Karpas-422 (cell line): Measurements from ENCODE around the gene MYG1. TPM values are rescaled to one million over a fixed set of nuclear protein-coding genes. Genes with fewer than 3 reads are reported as not detected.
A peak's percentile ranks its signal among the peaks of the same experiment; 100 is the strongest.

ENCODE experiments used
- DNase-seq: peaks from one replicate; pipeline ENCODE4 v3.0.0-alpha.2; 2015
- H2AFZ ChIP-seq: fragments of 200-600 bp; sonication (generic); 2 replicates; pipeline ENCODE4 v1.6.1; 2014; ENCODE audit warnings: antibody characterized with exemption, low read length, mixed read lengths
- H3K27ac ChIP-seq: fragments of 200-600 bp; sonication (generic); 2 replicates; pipeline ENCODE4 v1.5.1; 2014; ENCODE audit warnings: mild to moderate bottlenecking, low read length, moderate library complexity
- H3K27me3 ChIP-seq: fragments of 200-600 bp; sonication (generic); 2 replicates; pipeline ENCODE4 v1.6.1; 2014; ENCODE audit warnings: low read length, mixed read lengths
- H3K36me3 ChIP-seq: fragments of 200-600 bp; sonication (generic); 2 replicates; pipeline ENCODE4 v1.6.1; 2014; ENCODE audit warnings: low read length, mixed read lengths; ENCODE audit not compliant: insufficient read depth
- H3K4me1 ChIP-seq: fragments of 200-600 bp; sonication (generic); 2 replicates; pipeline ENCODE4 v1.6.1; 2014; ENCODE audit warnings: mild to moderate bottlenecking, low read length, mixed read lengths
- H3K4me2 ChIP-seq: fragments of 200-600 bp; sonication (generic); 2 replicates; pipeline ENCODE4 v1.6.1; 2014; ENCODE audit warnings: low read length, low read depth, mild to moderate bottlenecking; ENCODE audit not compliant: poor library complexity, severe bottlenecking
- H3K4me3 ChIP-seq: fragments of 200-600 bp; sonication (generic); 2 replicates; pipeline ENCODE4 v1.5.1; 2014; ENCODE audit warnings: mild to moderate bottlenecking, antibody characterized with exemption, low read length, mixed read lengths
- H3K79me2 ChIP-seq: fragments of 200-600 bp; sonication (generic); 2 replicates; pipeline ENCODE4 v1.6.1; 2014; ENCODE audit warnings: mild to moderate bottlenecking, low read length, mixed read lengths
- H3K9ac ChIP-seq: fragments of 200-600 bp; sonication (generic); 2 replicates; pipeline ENCODE4 v1.6.0; 2014; ENCODE audit warnings: low read length
- H3K9me2 ChIP-seq: fragments of 200-600 bp; sonication (generic), shearing (Covaris generic); replicated peaks from 2 replicates; pipeline ENCODE4 v1.6.0; 2014; ENCODE audit warnings: mild to moderate bottlenecking, low read length, moderate library complexity; ENCODE audit not compliant: insufficient read depth
- H3K9me3 ChIP-seq: fragments of 300-700, 200-600 bp; sonication (generic); 2 replicates; pipeline ENCODE4 v1.6.1; 2014; ENCODE audit warnings: low read length, mixed read lengths
- H4K20me1 ChIP-seq: fragments of 200-600 bp; sonication (generic); 2 replicates; pipeline ENCODE4 v1.6.1; 2014; ENCODE audit warnings: mild to moderate bottlenecking, antibody characterized with exemption, low read length, low read depth; ENCODE audit not compliant: insufficient read depth
- total RNA-seq: library from RNA; depleted of rRNA; stranded (reverse); fragments of >200 nt; shearing (Covaris generic); gene quantifications from 2 replicates; pipeline ENCODE4 v1.2.3, GENCODE V29; 2014; ENCODE audit warnings: low replicate concordance

The MYG1 gene
- total RNA-seq, 1 experiment from 2014 or later = 67.1 TPM

DNA sequence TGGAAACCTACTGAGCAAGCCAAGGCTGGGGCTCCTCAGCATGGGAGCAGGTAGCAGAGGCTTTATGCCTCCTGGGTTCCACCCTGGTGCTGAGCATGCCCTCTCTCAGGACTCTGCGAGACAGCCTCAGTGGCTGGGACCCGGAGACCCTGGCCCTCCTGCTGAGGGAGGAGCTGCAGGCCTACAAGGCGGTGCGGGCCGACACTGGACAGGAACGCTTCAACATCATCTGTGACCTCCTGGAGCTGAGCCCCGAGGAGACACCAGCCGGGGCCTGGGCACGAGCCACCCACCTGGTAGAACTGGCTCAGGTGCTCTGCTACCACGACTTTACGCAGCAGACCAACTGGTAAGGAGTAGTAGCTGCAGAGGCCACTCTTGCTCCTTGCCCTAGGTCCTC is 23.0 kb upstream of the MYG1 start:
- Histone ChIP-seq H2AFZ (no peak overlapping the region), H4K20me1 (no peaks in the 10 kb centered on the region), H3K4me2 (no peak overlapping the region), H3K27ac (no peak overlapping the region), H3K9me3 (no peaks in the 10 kb centered on the region), H3K79me2 (no peaks in the 10 kb centered on the region), H3K9ac (no peak overlapping the region), H3K27me3 (no peaks in the 10 kb centered on the region), H3K36me3 (peaks cover 17% of the 10 kb centered on the region; the same call in 1 of the 2 replicates), H3K4me1 (no peaks in the 10 kb centered on the region), H3K9me2 (no peaks in the 10 kb centered on the region), H3K4me3 (no peak overlapping the region)
- no peak for DNase-seq

DNA sequence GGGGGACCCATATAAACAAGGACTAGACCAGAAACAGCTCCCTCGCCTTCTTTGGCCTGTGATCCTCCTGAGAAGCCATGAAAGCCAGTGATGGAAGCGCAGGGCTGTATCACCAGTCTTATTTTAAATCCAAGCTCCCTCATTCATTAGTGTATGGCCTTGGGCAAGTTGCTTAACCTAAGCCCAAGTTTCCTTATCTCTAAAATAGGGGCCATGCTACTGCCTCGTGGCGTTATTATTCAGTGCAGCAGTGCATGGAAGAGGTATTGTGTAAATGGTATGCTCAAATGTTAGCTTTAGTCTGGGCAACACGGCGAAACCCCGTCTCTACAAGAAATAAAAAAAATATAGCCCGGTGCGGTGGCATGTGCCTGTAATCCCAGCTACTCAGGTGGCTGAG is 21.5 kb upstream of the MYG1 start:
- Histone ChIP-seq H4K20me1 (no peaks in the 10 kb centered on the region), H3K36me3 (peaks cover 17% of the 10 kb centered on the region; the same call in 1 of the 2 replicates), H3K9ac (no peak overlapping the region), H3K4me3 (no peak overlapping the region), H2AFZ (no peak overlapping the region), H3K27me3 (no peaks in the 10 kb centered on the region), H3K79me2 (no peaks in the 10 kb centered on the region), H3K27ac (no peak overlapping the region), H3K4me1 (no peaks in the 10 kb centered on the region), H3K4me2 (no peak overlapping the region), H3K9me3 (no peaks in the 10 kb centered on the region), H3K9me2 (no peaks in the 10 kb centered on the region)
- DNase-seq = no peak

DNA sequence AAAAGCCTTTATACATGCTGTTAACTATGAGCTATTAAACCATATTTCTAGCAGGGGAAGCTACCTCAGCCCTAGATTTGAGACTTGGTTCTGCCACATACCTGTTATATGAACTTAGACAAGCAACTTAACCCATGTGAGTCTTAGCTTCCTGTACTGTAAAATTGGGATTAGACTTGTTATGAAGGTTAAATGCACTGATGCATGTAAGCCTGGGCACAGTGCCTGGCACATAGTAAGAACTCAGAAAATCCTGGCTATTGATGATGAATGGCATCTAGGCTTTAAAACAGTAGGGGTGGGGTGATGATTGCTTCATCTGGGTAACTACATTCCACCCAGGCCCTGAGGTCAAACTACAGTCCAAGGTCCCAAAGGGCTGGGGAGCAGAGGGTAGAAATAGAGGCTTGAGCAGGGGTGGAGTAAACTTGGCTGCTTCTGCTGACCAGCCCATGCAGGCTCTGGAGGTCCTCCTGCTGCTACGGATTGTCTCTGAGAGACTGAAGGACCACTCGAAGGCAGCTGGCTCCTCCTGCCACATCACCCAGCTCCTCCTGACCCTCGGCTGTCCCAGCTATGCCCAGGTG is 20.1 kb upstream of the MYG1 start:
- Histone ChIP-seq H3K36me3 (peaks cover 19% of the 10 kb centered on the region; the same call in 1 of the 2 replicates), H3K9ac (no peak overlapping the region)
- no peak for DNase-seq

DNA sequence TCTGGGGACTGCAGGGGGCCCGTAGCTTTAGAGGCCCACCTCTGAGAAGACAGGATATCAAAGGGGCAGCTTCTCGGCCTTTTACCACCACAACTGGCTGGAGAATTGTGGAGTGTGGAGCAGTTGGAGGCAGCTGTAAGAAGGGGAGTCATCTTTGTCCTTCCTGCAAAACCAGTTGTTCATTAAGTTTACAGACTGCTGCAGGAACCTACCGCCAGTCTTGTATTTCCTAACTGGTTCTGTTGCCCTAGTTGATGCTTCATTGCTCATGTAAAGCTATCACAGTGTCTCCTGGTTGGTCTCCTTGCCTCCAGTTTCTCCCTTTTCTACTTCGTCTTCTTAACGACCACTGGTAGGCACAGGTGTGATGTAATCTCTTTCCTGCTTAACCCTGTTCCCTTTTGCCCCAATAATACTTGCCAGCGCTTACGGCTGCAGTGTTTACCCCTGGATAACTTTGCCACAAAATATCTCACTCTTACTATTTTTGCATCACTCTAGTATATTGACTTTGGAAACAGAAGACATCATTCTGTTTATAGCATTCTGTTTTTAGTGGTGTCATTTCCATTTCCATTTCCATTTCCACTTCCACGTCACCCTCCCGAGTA is 19.5 kb upstream of the MYG1 start:
- no peaks in the 10 kb centered on the region for H3K9me2 ChIP-seq
- no peaks in the 10 kb centered on the region for H3K79me2 ChIP-seq
- H3K9me3 ChIP-seq = no peaks in the 10 kb centered on the region
- peaks cover 17% of the 10 kb centered on the region; the same call in 1 of the 2 replicates for H3K36me3 ChIP-seq
- no peak overlapping the region for H2AFZ ChIP-seq
- no peak overlapping the region for H3K4me3 ChIP-seq
- no peaks in the 10 kb centered on the region for H3K4me1 ChIP-seq
- H3K27ac ChIP-seq = no peak overlapping the region
- DNase-seq = no peak
- no peak overlapping the region for H3K4me2 ChIP-seq
- H3K9ac ChIP-seq = no peak overlapping the region
- H3K27me3 ChIP-seq = no peaks in the 10 kb centered on the region
- H4K20me1 ChIP-seq = no peaks in the 10 kb centered on the region

More for the DNA sequence above, 20.1 kb upstream of the MYG1 start:
- H3K4me1 ChIP-seq = no peaks in the 10 kb centered on the region
- H3K79me2 ChIP-seq = no peaks in the 10 kb centered on the region
- H3K27ac ChIP-seq = no peak overlapping the region
- H3K9me3 ChIP-seq = no peaks in the 10 kb centered on the region
- no peak overlapping the region for H3K4me2 ChIP-seq
- no peaks in the 10 kb centered on the region for H4K20me1 ChIP-seq
- no peak overlapping the region for H3K4me3 ChIP-seq
- no peaks in the 10 kb centered on the region for H3K27me3 ChIP-seq
- H3K9me2 ChIP-seq = no peaks in the 10 kb centered on the region
- H2AFZ ChIP-seq = no peak overlapping the region

DNA sequence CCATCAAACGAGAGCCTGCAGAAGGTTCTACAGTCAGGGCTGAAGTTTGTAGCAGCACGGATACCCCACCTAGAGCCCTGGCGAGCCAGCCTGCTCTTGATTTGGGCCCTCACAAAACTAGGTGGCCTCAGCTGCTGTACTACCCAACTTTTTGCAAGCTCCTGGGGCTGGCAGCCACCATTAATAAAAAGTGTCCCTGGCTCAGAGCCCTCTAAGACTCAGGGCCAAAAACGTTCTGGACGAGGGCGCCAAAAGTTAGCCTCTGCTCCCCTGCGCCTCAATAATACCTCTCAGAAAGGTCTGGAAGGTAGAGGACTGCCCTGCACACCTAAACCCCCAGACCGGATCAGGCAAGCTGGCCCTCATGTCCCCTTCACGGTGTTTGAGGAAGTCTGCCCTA is 13.0 kb upstream of the MYG1 start:
- Histone ChIP-seq H3K9ac (no peak overlapping the region), H3K79me2 (no peaks in the 10 kb centered on the region), H3K4me3 (no peak overlapping the region), H4K20me1 (no peaks in the 10 kb centered on the region), H3K9me2 (no peaks in the 10 kb centered on the region), H3K4me1 (no peaks in the 10 kb centered on the region), H3K9me3 (no peaks in the 10 kb centered on the region), H3K36me3 (peaks cover 15% of the 10 kb centered on the region; the same call in 1 of the 2 replicates), H3K4me2 (no peak overlapping the region), H3K27ac (no peak overlapping the region), H3K27me3 (no peaks in the 10 kb centered on the region), H2AFZ (no peak overlapping the region)
- no peak for DNase-seq

DNA sequence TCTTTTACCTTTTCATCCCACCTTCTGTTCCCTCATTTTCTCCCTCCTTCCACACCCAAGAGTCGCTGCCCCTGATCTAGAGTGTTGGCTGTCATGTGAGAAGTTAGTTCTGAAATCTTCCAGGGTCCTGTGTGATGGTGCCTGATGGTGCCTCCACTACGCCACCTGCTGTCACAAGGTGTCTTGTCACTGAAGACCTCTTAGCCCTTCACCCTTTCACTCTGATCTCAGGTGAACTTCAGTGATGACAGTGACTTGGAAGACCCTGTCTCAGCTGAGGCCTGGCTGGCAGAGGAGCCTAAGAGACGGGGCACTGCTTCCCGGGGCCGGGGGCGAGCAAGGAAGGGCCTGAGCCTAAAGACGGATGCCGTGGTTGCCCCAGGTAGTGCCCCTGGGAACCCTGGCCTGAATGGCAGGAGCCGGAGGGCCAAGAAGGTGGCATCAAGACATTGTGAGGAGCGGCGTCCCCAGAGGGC is 11.7 kb upstream of the MYG1 start:
- peaks cover 15% of the 10 kb centered on the region; the same call in 1 of the 2 replicates for H3K36me3 ChIP-seq
- H3K27me3 ChIP-seq = no peaks in the 10 kb centered on the region
- H3K27ac ChIP-seq = no peak overlapping the region
- H3K4me1 ChIP-seq = no peaks in the 10 kb centered on the region
- H3K9me3 ChIP-seq = no peaks in the 10 kb centered on the region
- DNase-seq = peak; percentile 90
- H3K9ac ChIP-seq = no peak overlapping the region
- H2AFZ ChIP-seq = no peak overlapping the region
- H3K4me3 ChIP-seq = no peak overlapping the region
- H4K20me1 ChIP-seq = no peaks in the 10 kb centered on the region
- H3K79me2 ChIP-seq = no peaks in the 10 kb centered on the region
- H3K4me2 ChIP-seq = no peak overlapping the region
- no peaks in the 10 kb centered on the region for H3K9me2 ChIP-seq

DNA sequence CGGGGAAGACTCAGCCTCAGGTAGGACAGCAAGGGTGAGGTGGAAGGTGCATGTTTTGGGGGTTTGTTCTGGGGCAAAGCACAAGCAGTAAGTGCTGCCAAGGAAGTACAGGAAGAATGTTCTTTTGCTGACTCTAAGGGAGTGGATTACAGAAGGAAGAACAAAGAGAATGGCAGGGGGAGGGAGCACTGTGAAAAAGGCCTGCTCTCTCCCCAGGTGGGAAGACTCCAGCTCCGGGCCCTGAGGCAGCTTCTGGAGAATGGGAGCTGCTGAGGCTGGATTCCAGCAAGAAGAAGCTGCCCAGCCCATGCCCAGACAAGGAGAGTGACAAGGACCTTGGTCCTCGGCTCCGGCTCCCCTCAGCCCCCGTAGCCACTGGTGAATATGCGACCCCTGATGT is 11.2 kb upstream of the MYG1 start:
- H3K4me1 ChIP-seq = no peaks in the 10 kb centered on the region
- no peak for DNase-seq
- no peaks in the 10 kb centered on the region for H3K9me3 ChIP-seq
- H3K27me3 ChIP-seq = no peaks in the 10 kb centered on the region
- H3K79me2 ChIP-seq = no peaks in the 10 kb centered on the region
- peaks cover 11% of the 10 kb centered on the region; the same call in 1 of the 2 replicates for H3K36me3 ChIP-seq
- H3K4me2 ChIP-seq = no peak overlapping the region
- no peak overlapping the region for H2AFZ ChIP-seq
- no peak overlapping the region for H3K4me3 ChIP-seq
- no peak overlapping the region for H3K9ac ChIP-seq
- no peaks in the 10 kb centered on the region for H3K9me2 ChIP-seq
- no peak overlapping the region for H3K27ac ChIP-seq
- no peaks in the 10 kb centered on the region for H4K20me1 ChIP-seq

DNA sequence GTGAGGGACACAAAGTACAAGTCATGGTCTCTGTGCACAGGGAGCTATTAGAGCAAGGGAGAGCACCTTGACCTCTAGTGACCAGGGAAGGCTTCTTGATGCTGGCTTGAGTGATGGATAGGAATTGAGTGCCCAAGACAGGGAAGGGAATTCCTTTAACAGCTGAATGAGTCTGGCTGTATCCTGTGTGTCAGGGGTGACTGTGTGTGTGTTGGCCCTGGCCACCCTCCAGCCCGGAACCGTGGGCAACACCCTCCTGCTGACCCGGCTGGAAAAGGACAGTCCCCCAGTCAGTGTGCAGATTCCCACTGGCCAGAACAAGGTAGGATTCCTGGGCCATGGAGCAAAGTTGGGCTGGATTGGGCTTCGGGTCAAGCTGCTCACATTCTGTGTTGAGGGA is 9.6 kb upstream of the MYG1 start:
- Histone ChIP-seq H3K9ac (no peak overlapping the region), H3K4me1 (peaks cover 2% of the 10 kb centered on the region), H2AFZ (no peak overlapping the region), H3K27ac (no peak overlapping the region), H3K79me2 (no peaks in the 10 kb centered on the region), H3K4me2 (no peak overlapping the region), H3K9me3 (no peaks in the 10 kb centered on the region), H4K20me1 (no peaks in the 10 kb centered on the region), H3K4me3 (no peak overlapping the region), H3K36me3 (peaks cover 8% of the 10 kb centered on the region; the same call in 1 of the 2 replicates), H3K9me2 (no peaks in the 10 kb centered on the region), H3K27me3 (no peaks in the 10 kb centered on the region)
- DNase-seq = no peak
